Upper lobe of left lung (tissue), 6 donors: ENCODE measurements around the gene SVOP. TPM values are rescaled to one million over a fixed set of nuclear protein-coding genes. Genes with fewer than 3 reads are reported as not detected.
A peak's percentile ranks its signal among the peaks of the same experiment; 100 is the strongest.

ENCODE experiments used
- ATAC-seq, 2 donors: fragments of 200-7000 bp; cut with Tn5 transposase; one replicate each; pipeline ENCODE4 v1.9.1; 2022; ENCODE audit warnings: mild to moderate bottlenecking in 2 of 2, moderate library complexity in 2 of 2; ENCODE audit not compliant: low FRiP score in 2 of 2
- DNase-seq, 2 donors: peaks; one replicate each; pipeline ENCODE4 v3.0.0-alpha.2; 2019 to 2020
- H3K27ac ChIP-seq, 4 donors: fragments of 200-600 bp; sonication (generic); one replicate each; pipeline ENCODE4 v1.5.1; 2016 to 2019
- H3K27me3 ChIP-seq, 4 donors: fragments of 200-600 bp; sonication (generic); one replicate each; pipeline ENCODE4 v1.5.1; 2017 to 2019
- H3K36me3 ChIP-seq, 4 donors: fragments of 200-600 bp; sonication (generic); one replicate each; pipeline ENCODE4 v1.5.1; 2016 to 2019
- H3K4me1 ChIP-seq, 4 donors: fragments of 200-600 bp; sonication (generic); one replicate each; pipeline ENCODE4 v1.5.1; 2018 to 2019
- H3K4me3 ChIP-seq, 4 donors: fragments of 200-600 bp; sonication (generic); one replicate each; pipeline ENCODE4 v1.5.1; 2017 to 2019; ENCODE audit warnings: mild to moderate bottlenecking in 2 of 4, moderate library complexity in 1 of 4
- H3K9me3 ChIP-seq, 4 donors: fragments of 200-600 bp; sonication (generic); one replicate each; pipeline ENCODE4 v1.5.1; 2018 to 2019
- EP300 ChIP-seq, 4 donors: sonication (generic); formaldehyde crosslinking; IDR thresholded peaks; one replicate each; pipeline ENCODE4 v1.5.1; 2017; ENCODE audit warnings: antibody characterized with exemption in 4 of 4, control low read depth in 2 of 4
- POLR2A ChIP-seq, 4 donors: fragments of 450-650 bp; IDR thresholded peaks; one replicate each; pipeline ENCODE4 v1.5.1; 2016 to 2017; ENCODE audit warnings: antibody characterized with exemption in 4 of 4, mild to moderate bottlenecking in 2 of 4
- POLR2AphosphoS5 ChIP-seq, 2 donors: sonication (generic); formaldehyde crosslinking; IDR thresholded peaks; one replicate each; pipeline ENCODE4 v1.5.1; 2017; ENCODE audit warnings: antibody characterized with exemption in 2 of 2
- WGBS, 2 donors: methylation state at CpG; one replicate each; pipeline ENCODE4 v1.1.5; 2017 to 2018; 5-methylcytosine and 5-hydroxymethylcytosine counted together
- total RNA-seq, 6 donors: library from RNA; depleted of rRNA in 4 of 6; stranded (reverse); fragments of >200 nt in 4 of 6; gene quantifications; one replicate each; pipeline versions ENCODE4 v1.1.0 to v1.2.1, GENCODE V29; 2016 to 2021
- TF ChIP-seq, protein P1 (sequence below), 6 experiments: fragments of 450-650 bp in 4 of 6; fragments of 200-600 bp in 2 of 6; sonication (generic) in 2 of 6; IDR thresholded peaks; one replicate each; pipeline ENCODE4 v1.5.1; 2016 to 2019; ENCODE audit warnings: antibody characterized with exemption in 6 of 6
- donor health status: DM: no; HTN: no; CAD: no; lungs with moderate emphysema.
- donor health status: DM: no; HTN: yes; CAD: no; lungs with severe emphysema.

SVOP gene
- not detected for total RNA-seq

DNA sequence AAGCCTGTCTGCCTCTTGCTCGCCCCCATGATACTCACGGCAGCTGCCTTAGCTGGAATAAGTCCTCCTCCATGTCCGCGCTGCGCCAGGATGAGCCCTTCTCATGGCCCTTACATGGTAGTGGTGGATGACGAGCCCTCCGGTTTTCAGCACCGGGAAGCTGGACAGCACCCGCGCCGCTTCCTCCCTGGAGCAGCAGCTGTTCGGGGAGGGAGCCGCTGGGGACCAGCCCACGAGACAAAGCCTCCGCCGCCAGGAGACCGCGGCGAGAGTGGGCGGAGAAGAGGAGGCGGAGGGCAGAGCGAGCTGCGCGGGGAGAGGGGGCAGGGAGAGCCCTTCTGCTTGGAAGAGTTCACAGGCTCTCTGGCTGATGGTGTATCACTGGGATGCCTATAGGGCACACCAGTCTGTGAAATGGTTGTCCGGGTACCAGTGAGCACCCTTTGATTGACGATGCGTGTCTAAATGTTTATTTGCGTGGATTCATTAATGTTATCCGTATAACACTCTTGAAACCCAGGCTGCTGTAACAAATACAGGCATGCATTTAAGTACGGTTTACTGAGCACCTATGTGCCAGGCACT lies at the start of gene SVOP:
Gene SVOP (minus strand): TSS at position 273 of the 585 bp plus-strand sequence. CDS start 200 bp downstream, at position 73.
- no peak within 1 kb of the TSS for H3K27ac ChIP-seq
- no peaks in the 10 kb centered on the region for H3K9me3 ChIP-seq
- 6 to 11% methylated on average over 21 to 23 of the region's 30 CpGs for WGBS, 2 donors
- H3K36me3 ChIP-seq: no peaks in the 10 kb centered on the region
- DNase-seq: peak; percentile 60 to 92
- no peaks in the 10 kb centered on the region for H3K27me3 ChIP-seq
- ATAC-seq: peak; percentile 57 to 82
- TF ChIP-seq EP300 (IDR thresholded peaks at IDR 0.05) (no peak), POLR2AphosphoS5 (IDR thresholded peaks at IDR 0.05) (no peak), POLR2A (IDR thresholded peaks at IDR 0.05) (no peak)
- TF ChIP-seq, protein P1, sequence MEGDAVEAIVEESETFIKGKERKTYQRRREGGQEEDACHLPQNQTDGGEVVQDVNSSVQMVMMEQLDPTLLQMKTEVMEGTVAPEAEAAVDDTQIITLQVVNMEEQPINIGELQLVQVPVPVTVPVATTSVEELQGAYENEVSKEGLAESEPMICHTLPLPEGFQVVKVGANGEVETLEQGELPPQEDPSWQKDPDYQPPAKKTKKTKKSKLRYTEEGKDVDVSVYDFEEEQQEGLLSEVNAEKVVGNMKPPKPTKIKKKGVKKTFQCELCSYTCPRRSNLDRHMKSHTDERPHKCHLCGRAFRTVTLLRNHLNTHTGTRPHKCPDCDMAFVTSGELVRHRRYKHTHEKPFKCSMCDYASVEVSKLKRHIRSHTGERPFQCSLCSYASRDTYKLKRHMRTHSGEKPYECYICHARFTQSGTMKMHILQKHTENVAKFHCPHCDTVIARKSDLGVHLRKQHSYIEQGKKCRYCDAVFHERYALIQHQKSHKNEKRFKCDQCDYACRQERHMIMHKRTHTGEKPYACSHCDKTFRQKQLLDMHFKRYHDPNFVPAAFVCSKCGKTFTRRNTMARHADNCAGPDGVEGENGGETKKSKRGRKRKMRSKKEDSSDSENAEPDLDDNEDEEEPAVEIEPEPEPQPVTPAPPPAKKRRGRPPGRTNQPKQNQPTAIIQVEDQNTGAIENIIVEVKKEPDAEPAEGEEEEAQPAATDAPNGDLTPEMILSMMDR (IDR thresholded peaks at IDR 0.05): no peak
- no peaks in the 10 kb centered on the region for H3K4me1 ChIP-seq
- H3K4me3 ChIP-seq: no peak within 1 kb of the TSS

GRCh38 chr12:109069307-109070271 lies 48.7 kb upstream of the SVOP start:
- Histone ChIP-seq H3K9me3 (no peaks in the 10 kb centered on the region), H3K36me3 (peaks cover 6 to 83% (median 46%) of the 10 kb centered on the region in 4 donors), H3K27me3 (no peaks in the 10 kb centered on the region), H3K4me1 (no peaks in the 10 kb centered on the region), H3K4me3 (no peak overlapping the region), H3K27ac (no peak overlapping the region)
- ATAC-seq (no peak), DNase-seq (peak in 1 of 2 donors; percentile 26)
- WGBS, 2 donors: 86 to 87% methylated on average over 17 of the region's 17 CpGs
- TF ChIP-seq POLR2AphosphoS5 (IDR thresholded peaks at IDR 0.05) (no peak), POLR2A (IDR thresholded peaks at IDR 0.05) (no peak), EP300 (IDR thresholded peaks at IDR 0.05) (no peak)
- TF ChIP-seq, protein P1 (IDR thresholded peaks at IDR 0.05): no peak

- Histone ChIP-seq H3K9me3 (no peaks in the 10 kb centered on the region), H3K4me1 (no peaks in the 10 kb centered on the region), H3K36me3 (peaks cover 6 to 58% (median 30%) of the 10 kb centered on the region in 4 donors), H3K27ac (no peak overlapping the region), H3K27me3 (no peaks in the 10 kb centered on the region), H3K4me3 (no peak overlapping the region)
- 73% methylated on average over 1 of the region's 1 CpG for WGBS, 2 donors
- TF ChIP-seq POLR2AphosphoS5 (IDR thresholded peaks at IDR 0.05): no peak
- TF ChIP-seq, protein P1 (IDR thresholded peaks at IDR 0.05): no peak
- no peak for DNase-seq
- ATAC-seq: no peak
Measured at GRCh38 chr12:109065853-109066193, 45.0 kb upstream of the SVOP start.

GRCh38 chr12:109065154-109065852 lies 44.4 kb upstream of the SVOP start:
- TF ChIP-seq POLR2AphosphoS5 (IDR thresholded peaks at IDR 0.05) (no peak), EP300 (IDR thresholded peaks at IDR 0.05) (no peak), POLR2A (IDR thresholded peaks at IDR 0.05) (no peak)
- TF ChIP-seq, protein P1 (IDR thresholded peaks at IDR 0.05): no peak
- H3K36me3 ChIP-seq: peaks cover 2 to 54% (median 29%) of the 10 kb centered on the region in 4 donors
- H3K9me3 ChIP-seq: no peaks in the 10 kb centered on the region
- no peak for DNase-seq
- ATAC-seq: no peak
- no peak overlapping the region for H3K4me3 ChIP-seq
- H3K27me3 ChIP-seq: no peaks in the 10 kb centered on the region
- no peak overlapping the region for H3K27ac ChIP-seq
- H3K4me1 ChIP-seq: no peaks in the 10 kb centered on the region
- 86 to 92% methylated on average over 5 of the region's 5 CpGs for WGBS, 2 donors
